Suppressor macrophage treated with lipopolysaccharide for 1 hour (primary cell): ENCODE measurements around the gene LDB1.

Experiments used
- DNase-seq, 3 donors: peaks; one replicate each; pipeline ENCODE4 v3.0.0-alpha.2; 2020 to 2022

The LDB1 gene

DNA sequence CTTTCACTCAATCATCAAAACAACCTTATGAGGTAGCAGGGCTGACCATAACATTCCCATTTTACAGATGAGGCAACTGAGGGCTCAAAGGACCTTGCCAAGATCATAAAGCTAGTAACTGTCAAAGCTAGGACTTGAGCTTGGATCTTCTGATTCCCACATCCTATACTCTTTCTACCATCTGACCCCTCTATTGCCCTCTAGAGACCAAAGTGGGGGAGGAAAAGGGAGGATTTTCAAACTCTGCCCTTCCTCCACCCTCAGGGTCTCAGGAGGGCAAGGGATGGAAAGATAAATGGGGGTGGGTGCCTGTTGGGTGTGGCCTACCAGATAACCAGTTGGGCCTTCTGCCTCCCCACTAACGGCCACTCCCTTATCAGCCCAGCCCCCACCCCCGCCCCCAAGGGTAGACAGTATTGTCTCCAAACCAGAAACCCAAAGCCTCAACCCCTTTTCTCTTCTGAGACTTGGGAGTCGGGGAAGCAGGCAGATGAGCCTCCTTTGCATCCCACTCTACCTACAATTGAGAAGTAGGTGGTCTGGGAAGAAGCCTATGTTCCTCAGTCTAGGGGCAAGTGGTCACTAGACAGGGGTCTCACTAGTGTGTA is 7.9 kb downstream of the LDB1 start:
- DNase-seq: no peak

DNA sequence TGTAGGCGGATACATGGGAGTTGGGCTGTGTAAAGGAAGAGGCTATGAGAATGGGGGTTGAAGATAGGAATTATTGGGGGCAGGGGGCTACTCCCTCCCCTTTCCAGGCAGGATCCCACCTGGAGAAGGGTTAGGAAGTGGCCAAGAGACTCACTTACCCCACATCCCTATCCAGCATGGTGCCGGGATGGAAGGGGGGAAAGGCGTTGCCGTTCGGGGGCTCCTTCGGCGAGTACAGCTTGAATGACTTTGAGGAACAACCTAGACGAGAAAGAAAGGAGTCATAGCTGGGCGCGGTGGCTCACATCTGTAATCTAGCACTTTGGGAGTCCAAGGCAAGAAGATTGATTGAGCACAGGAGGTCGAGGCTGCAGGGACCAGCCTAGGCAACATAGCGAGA is 8.9 kb downstream of the LDB1 start:
- DNase-seq: no peak

DNA sequence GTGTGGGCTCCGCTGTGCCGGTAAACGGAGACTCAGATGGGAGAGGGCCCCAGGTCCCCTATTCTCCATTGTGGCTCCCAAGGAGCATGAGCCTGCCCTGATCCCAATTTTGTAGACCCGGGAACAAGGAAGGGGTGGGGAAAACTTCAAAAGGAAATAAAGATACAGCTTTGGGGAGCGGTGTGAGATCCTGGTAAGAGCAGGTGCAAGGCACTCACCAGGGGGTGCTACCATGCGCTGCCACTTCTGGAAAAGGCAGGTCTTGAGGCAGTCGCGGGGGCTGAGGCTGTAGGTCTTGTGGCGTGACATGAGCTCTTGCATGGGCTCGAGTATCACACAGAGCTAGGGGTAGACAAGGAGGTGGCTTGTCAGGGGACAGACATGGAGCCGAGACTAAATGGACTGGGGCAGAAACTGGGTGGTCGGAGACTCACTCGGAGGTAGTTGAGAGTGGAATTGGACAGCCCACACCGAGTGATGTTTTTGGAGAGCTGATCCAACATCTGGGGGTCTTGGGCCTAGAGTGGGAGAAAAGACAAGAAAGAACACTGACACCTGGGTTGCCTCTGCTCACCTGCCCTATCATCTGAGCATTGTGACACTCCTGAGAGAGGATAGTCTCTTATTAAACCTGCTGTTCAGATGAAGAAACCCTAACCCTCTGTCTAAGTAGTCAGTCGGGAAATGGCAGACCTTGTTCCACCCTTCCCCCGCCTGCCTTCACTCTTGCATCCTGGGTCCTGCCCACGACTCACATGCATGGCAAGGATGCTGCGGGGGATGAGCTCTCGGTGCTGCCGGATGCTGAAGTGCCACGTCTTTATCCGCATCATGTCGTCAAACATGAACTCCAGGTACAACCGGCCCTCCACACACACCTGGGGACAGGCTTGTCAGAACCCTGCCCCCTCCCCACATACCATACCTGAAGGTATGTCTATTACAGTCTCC is 10.7 kb downstream of the LDB1 start:
- DNase-seq: no peak

DNA sequence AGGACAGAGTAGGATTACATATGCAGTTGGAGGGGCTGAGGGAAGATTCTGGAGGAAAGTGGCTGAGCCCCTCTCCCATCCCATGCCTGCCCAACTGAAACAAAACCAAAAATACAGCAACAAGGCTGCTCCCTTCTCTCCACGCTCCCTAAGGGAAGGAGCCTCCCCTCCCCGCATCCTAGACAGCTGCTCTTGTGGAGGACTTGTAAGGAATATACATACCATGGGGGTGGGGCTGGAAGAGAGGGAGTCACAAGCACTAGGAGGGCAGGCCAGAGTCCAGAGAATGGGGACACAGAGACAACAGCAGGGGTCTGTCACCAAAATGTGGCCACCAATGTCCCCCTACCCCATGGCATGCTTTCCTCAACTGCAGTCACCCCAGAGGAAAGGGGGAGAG is 13.2 kb downstream of the LDB1 start:
- DNase-seq: no peak

DNA sequence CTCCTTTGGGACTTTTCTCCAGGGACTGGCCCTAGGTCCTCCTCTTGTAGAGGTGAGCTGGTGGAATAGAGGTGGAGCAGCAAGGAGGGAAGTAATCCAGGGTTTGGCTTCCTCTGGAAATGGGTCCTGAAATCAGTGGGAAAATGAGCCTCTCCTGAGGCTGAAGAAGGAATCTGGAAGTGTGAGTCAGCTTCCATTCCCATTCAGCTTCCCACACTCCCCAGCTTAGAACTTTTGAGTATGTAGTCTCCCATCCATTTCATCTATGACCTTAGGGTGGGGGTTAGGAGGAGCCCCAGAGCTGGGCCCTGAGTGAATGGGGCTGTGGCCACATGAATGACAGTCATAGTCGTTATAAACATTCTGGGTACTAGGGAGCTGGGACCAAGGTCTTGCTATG is 17.7 kb downstream of the LDB1 start:
- DNase-seq: no peak

DNA sequence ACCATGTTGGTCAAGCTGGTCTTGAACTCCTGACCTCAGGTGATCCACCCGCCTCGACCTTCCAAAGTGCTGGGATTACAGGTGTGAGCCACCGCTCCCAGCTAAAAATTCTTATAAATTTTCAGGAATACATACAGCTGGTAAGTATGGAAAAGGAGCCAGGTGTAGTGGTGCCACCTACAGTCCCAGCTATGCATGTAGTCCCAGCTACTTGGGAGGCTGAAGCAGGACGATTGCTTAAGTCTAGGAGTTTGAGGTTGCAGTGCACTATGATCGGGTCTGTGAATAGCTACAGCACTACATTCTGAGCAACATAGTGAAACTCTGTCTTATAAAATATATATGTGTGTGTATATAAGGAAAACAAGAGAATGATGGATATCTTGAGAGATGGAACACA is 19.0 kb downstream of the LDB1 start:
- no peak for DNase-seq

DNA sequence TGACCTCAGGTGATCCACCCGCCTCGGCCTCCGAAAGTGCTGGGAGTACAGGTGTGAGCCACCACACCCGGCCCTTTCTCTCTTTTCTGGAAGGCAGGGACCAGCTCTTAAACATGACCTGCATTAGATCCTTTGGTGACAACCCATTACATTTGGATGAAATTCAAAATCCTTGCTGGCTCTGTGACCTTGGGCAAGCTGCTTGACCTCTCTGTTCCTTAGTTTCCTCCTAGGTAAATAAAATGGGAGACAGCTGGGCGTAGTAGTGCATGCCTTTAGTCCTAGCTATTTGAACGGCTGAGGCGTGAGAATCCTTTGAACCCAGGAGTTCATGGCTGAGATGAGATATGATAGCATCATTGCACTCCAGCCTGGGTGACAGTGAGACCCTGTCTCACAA is 23.7 kb downstream of the LDB1 start:
- DNase-seq: no peak

DNA sequence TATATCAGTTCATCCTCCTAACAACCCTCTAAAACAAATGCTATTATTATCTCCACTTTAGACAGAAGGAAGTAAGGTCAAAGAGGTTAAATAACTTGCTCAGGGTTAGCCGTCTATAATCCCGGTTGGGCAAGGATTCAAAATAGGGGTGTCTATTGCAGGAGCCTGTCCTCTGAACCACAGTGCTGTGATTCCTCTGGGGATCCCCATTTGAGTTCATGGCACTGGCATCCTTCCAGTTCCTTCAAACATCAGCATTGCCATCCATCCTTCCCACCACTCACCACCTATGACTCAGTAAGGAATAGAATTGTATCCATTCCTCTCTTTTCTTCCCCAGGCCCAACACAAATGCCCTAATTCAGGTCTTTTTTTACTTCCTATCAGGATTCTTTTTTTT is 29.4 kb downstream of the LDB1 start:
- DNase-seq: peak; percentile 22 to 49 (median 39)

DNA sequence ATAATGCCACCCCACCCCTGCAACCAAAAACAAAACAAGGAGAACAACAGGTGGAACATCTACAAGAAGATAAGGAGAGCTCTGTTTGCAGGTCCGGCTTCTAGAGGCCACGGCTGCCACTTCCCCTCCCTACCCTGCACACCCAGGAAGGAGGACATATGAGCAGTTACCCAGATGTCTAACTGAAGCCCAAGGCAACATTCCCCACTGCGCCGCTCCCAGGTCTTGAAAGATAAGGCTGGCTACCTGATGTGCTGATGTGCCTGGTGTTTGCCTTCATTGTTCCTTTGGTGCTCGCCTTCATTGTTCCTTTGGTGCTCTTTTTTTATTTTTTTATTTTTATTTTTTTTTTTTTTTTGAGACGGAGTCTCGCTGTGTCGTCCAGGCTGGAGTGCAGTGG is 34.0 kb downstream of the LDB1 start:
- no peak for DNase-seq

DNA sequence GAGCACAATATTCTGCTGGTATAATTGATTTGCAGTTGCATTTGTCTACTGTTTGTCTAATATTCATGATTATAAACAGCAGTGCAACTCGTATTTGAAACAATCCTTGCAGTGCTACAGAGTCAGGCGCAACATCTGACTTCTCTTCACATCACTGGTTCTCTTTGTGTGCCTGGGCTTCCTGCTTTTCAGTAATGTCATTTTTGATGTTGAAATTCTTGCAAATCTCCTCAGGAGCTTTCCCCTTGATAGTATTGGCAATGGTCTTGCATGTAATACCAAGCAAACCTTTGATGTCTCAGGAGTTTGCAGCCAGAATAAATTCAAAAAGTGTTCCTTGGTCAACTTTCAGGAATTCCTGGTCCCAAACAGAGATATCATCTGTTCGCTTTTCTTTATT is 34.8 kb downstream of the LDB1 start:
- peak in 2 of 3 donors; percentile 78 to 88 for DNase-seq

DNA sequence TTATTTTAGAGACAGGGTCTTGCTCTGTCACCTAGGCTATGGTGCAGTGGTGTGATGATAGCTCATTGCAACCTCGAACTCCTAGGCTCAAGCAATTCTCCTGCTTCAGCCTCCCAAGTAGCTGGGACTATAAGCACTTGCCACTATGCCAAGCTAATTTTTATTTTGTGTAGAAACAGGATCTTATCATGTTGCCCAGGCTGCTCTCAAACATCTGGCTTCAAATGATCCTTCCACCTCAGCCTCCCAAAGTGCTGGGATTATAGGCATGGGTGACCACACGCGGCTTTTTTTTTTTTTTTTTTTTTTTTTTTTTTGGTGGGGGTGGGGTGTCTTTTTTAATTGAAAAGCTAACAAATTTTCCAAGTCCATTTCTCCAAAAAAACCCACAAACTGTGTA is 36.6 kb downstream of the LDB1 start:
- DNase-seq: no peak

DNA sequence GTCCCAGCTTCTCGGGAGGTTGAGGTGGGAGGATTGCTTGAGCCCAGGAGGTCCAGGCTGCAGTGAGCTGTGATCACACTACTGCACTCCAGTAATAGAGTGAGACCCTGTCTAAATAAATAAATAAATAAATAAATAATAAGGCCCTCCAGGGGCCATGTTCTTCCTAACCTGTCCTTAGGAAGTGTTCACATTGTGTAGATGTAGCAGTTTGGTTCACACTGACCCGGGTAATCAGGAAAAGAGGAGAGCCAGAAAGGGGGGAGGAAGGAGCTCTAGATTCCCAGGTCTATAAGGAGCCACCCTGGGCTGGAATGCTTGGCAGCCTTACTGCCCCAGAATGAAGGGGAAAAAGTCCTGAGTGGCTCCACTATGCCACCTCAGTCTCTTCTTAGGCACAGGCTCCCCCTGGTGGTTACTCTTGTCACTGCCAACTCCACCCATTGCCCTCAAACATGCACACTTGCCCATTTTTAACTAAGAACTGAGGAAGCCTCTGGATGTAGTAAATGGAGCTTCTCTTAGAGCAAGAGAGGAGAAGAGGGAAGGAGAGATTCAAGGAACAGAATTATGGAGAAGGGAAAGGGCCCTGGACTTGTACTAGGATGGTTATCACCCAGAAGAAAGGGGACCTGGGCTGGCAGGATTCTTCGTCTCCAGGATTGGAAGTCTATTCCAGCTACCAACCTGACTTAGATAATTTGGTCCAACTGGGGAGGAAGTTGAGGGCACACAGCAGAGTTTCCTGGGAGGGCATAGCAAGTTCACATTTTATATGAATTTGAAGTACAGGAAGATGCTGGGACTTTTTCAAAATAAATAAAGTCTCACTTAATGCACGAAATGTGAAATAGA is 47.3 kb downstream of the LDB1 start:
- DNase-seq: peak; percentile 83 to 92 (median 91)

DNA sequence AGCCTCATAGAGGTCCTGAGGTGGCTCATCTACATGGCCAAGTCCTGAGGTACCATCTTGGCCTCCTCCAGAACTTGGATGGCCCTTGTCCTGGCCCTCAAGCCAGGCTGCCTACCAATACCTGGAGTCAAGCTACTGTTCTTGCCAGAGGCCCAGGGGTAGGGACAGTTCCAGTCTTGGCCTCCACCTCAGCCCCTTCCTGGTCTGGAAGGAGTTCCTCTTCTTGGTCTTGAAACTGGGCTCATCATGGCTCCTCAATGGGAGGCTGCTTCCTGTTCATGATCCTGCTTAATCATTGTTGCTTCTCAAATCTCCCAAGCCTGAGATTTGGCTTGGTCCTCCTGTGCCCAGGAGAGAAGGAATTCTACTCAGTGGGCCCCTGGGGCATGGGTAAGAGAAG is 51.1 kb downstream of the LDB1 start:
- peak; percentile 54 to 64 (median 62) for DNase-seq

DNA sequence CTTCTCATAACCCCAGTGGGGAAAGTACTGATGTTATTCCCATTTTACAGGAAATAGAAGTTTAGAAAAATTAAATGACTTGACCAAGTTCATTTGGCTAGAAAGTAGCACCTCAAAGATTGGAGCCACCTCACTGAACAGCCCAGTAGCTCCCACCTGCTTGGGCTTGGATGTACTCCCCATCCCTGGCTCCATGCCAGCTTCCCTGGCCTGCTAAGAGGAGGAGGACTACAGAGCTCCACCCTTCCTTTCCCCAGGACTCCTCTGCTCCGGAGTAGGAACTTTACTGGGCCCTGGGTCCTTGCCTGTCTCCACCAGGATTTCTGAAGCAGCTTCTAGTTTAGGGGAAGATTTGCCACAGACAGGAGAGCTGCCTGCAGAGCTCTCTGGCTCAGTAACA is 52.0 kb downstream of the LDB1 start:
- DNase-seq: peak in 1 of 3 donors; percentile 20

DNA sequence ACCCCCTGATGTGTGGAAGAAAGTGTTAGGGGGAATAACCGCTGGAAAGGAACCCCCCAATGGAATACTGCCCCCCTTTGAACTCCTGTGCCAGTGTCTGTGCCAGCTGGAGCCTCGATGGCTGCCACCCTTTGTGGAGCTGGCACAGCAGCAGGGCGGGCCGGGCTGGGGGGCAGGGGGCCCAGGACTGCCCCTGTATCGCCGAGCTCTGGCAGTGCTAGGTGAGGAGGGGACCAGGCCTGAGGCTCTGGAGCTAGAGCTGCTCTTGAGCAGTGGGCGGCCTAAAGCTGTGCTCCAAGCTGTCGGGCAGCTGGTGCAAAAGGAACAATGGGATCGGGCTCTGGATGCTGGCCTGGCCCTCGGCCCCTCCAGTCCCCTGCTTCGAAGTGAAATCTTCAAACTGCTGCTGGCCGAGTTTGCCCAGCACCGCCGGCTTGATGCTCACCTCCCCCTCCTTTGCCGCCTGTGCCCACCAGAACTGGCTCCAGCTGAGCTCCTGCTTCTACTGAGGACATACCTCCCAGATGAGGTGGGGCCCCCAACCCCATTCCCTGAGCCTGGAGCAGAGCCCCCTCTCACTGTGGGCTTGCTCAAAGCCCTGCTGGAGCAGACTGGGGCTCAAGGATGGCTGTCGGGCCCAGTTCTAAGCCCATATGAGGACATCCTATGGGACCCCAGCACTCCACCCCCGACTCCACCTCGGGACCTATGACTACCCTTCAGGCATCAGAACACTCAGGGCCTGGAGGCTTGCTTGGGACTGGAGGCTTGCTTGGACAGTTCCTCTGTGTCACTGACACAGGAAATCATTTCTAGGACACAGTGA is 52.9 kb downstream of the LDB1 start:
- DNase-seq: no peak

DNA sequence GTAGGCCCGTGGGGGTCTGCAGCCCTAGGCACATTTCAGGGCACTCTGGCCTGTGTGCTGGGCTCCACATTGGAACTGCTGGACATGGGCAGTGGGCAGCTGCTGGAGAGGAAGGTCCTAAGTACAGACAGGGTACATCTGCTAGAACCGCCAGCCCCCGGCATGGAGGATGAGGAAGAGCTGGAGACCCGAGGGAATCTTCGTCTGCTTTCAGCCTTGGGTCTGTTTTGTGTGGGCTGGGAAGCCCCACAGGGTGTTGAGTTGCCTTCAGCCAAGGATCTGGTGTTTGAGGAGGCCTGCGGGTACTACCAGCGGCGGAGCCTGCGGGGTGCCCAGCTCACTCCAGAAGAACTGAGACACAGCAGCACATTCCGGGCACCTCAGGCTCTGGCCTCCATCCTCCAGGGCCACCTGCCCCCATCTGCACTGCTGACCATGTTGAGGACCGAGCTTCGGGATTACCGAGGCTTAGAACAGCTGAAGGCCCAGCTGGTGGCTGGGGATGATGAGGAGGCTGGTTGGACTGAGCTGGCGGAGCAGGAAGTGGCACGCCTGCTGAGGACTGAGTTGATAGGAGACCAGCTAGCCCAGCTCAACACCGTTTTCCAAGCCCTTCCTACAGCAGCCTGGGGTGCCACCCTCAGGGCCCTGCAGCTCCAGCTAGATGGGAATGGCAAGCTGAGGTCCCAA is 53.6 kb downstream of the LDB1 start:
- DNase-seq: no peak

DNA sequence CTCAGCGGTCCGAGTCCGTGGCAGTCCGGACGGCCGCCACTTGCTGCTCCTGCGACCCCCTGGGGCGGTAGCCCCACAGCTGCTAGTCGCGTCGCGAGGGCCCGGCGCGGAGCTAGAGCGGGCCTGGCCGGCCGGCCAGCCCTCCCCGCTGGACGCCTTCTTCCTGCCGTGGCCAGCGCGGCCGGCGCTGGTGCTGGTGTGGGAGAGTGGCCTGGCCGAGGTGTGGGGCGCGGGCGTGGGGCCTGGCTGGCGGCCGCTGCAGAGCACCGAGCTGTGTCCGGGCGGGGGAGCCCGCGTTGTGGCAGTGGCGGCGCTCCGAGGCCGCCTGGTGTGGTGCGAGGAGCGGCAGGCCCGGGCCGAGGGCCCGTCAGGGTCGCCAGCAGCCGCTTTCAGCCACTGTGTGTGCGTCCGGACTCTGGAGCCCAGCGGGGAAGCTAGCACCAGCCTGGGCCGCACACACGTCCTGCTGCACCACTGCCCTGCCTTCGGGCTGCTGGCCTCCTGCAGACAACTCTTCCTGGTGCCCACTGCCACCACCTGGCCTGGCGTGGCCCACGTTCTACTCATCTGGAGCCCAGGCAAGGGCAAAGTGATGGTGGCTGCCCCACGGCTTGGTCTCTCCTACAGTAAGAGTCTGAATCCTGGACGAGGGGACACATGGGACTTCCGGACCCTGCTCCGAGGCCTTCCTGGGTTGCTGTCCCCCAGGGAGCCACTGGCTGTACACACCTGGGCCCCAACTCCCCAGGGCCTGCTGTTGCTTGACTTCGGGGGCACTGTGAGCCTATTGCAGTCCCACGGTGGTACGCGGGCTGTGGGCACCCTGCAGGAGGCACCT is 54.4 kb downstream of the LDB1 start:
- DNase-seq: peak; percentile 52 to 69 (median 57)

DNA sequence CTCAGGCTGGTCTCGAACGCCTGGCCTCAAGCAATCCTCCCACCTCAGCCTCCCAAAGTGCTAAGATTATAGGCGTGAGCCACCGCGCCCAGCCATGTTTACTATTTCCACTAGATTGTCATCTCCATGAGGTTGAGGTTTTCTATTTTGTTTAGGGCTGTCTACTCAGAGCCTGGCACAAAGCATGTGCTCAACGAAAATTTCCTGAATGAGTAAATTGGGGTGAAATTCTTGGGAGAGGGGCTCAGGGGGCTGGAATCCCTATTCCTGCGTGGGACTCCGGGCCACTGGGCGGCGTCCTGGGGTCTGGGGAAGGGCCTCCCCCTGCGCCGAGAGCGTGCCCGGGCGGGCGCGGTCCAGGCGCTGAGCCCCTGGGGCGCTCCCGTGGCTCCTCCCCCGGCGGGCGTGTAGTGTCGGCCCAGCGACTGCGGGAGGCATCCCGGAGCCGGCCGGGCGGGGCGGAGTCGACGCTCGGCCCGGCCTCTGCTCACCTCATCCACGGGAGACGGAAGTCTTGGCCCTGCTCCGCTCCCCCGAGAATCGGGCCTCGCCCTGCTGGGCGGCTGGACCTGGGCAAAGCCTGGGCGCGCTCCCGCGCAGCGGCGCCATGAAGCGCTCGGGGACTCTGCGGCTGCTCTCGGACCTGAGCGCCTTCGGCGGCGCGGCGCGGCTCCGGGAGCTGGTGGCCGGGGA is 55.2 kb downstream of the LDB1 start, which contains the start of gene HPS6:
HPS6 (plus strand) TSS at position 482 of the 693 bp plus-strand sequence; CDS start at position 608, 126 bp downstream.
- peak; percentile 95 to 99 (median 96) for DNase-seq

DNA sequence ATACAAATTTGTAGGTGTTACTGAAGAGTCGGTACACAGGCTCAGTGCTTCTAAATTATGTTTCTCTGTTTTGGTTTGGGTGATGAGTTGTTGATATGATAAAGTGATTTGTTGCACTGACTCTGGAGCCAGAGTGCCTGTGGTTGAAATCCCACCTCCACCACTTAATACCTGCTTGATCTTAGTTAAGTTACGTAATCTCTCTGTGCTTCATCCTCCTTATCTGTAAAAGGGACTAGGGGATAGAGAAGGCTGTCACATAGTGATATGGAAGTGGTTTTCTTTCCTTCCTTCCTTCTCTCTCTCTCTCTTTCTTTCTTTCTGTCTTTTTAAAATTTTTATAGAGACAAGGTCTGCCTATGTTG is 55.7 kb downstream of the LDB1 start:
- no peak for DNase-seq

DNA sequence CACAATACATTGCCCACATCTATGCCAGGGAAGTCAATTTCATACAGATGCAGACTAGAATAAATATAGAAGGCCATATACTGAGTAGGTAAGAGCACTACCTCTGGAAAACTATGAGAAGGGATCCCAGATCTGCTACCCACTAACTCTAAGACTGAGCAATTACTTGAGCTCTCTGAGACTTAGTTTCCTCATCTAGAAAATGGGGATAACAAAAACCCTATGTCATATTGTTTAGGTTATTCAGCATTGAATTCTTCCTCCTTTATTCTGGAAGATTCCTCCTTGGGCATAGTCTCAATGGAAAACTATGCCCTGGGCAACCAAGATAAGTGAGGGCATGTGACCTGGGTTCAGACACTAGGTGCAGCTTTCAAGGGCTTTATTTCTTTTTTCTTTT is 60.2 kb downstream of the LDB1 start:
- no peak for DNase-seq
